GM20000 (cell line): ENCODE measurements around the gene ENTREP1.

Source experiments
- DNase-seq: peaks from one replicate; pipeline ENCODE4 v3.0.0; 2012; ENCODE audit warnings: low spot score
- CTCF ChIP-seq: IDR thresholded peaks from 2 replicates; pipeline ENCODE4 v1.5.1; 2012; ENCODE audit warnings: mild to moderate bottlenecking, control low read depth; ENCODE audit errors: extremely low read depth, missing control alignments

Gene ENTREP1

GRCh38 chr9:69308206-69308931 lies 16.6 kb upstream of the ENTREP1 start:
- no peak for DNase-seq
- TF ChIP-seq CTCF = no peak

- TF ChIP-seq CTCF = no peak
- DNase-seq = no peak
These were observed 11.8 kb upstream of the ENTREP1 start for GRCh38 chr9:69313175-69313574.

- no peak for DNase-seq
- TF ChIP-seq CTCF = no peak
These were observed 10.5 kb upstream of the ENTREP1 start for GRCh38 chr9:69314547-69314946.

GRCh38 chr9:69317081-69317480 lies 7.9 kb upstream of the ENTREP1 start:
- no peak for TF ChIP-seq CTCF

GRCh38 chr9:69317894-69318293 lies 7.1 kb upstream of the ENTREP1 start:
- no peak for TF ChIP-seq CTCF
- DNase-seq = no peak

More at GRCh38 chr9:69317081-69317480, 7.9 kb upstream of the ENTREP1 start:
- DNase-seq = no peak

GRCh38 chr9:69319324-69320025 lies 5.5 kb upstream of the ENTREP1 start:
- no peak for TF ChIP-seq CTCF
- no peak for DNase-seq

GRCh38 chr9:69322256-69322655 lies 2.8 kb upstream of the ENTREP1 start:
- DNase-seq = no peak

More at GRCh38 chr9:69322256-69322655, 2.8 kb upstream of the ENTREP1 start:
- no peak for TF ChIP-seq CTCF
